ENCODE results near the gene LRRC47. TPM values are rescaled to one million over a fixed set of nuclear protein-coding genes. Genes with fewer than 3 reads are reported as not detected.
A peak's percentile ranks its signal among the peaks of the same experiment; 100 is the strongest.

The LRRC47 gene
- 21.4 TPM for polyA plus RNA-seq

- H3K36me3 Mint-ChIP-seq = peaks cover 2% of the 10 kb centered on the region
- peak within 1 kb of the TSS; percentile 92 to 99 (median 96) for H3K4me3 Mint-ChIP-seq
- peak within 1 kb of the TSS; percentile 70 to 97 (median 94) for H3K27ac Mint-ChIP-seq
- peaks cover 0 to 5% (median 0%) of the 10 kb centered on the region in 3 donors for H3K9me3 Mint-ChIP-seq
- H3K27me3 Mint-ChIP-seq = peaks cover 12% of the 10 kb centered on the region
- peaks cover 14 to 29% (median 24%) of the 10 kb centered on the region in 3 donors for H3K4me1 Mint-ChIP-seq
These were observed at the start of gene LRRC47 for GRCh38 chr1:3796215-3797061. Gene LRRC47 (minus strand): TSS chr1:3796498. CDS start chr1:3796476, 22 bp downstream.

GRCh38 chr1:3842912-3843311, 46.6 kb upstream of the LRRC47 start:
- H3K4me3 Mint-ChIP-seq = peak overlapping the region in 2 of 4 donors; percentile 54 to 77

GRCh38 chr1:3841491-3841890, 45.2 kb upstream of the LRRC47 start:
- Mint-ChIP-seq H3K27me3 (no peaks in the 10 kb centered on the region), H3K27ac (no peak overlapping the region), H3K9me3 (peaks cover 0 to 6% (median 4%) of the 10 kb centered on the region in 3 donors), H3K36me3 (peaks cover 29% of the 10 kb centered on the region), H3K4me3 (no peak overlapping the region), H3K4me1 (peaks cover 0 to 5% (median 0%) of the 10 kb centered on the region in 3 donors)

More at GRCh38 chr1:3842912-3843311, 46.6 kb upstream of the LRRC47 start:
- Mint-ChIP-seq H3K27ac (no peak overlapping the region), H3K4me1 (peaks cover 0 to 5% (median 0%) of the 10 kb centered on the region in 3 donors), H3K9me3 (peaks cover 0 to 2% (median 0%) of the 10 kb centered on the region in 3 donors), H3K36me3 (peaks cover 23% of the 10 kb centered on the region), H3K27me3 (no peaks in the 10 kb centered on the region)

GRCh38 chr1:3838788-3839187, 42.5 kb upstream of the LRRC47 start:
- H3K27ac Mint-ChIP-seq = peak overlapping the region in 1 of 3 donors; percentile 42
- peaks cover 0 to 5% (median 0%) of the 10 kb centered on the region in 3 donors for H3K4me1 Mint-ChIP-seq
- no peaks in the 10 kb centered on the region for H3K27me3 Mint-ChIP-seq
- peaks cover 0 to 6% (median 4%) of the 10 kb centered on the region in 3 donors for H3K9me3 Mint-ChIP-seq
- H3K36me3 Mint-ChIP-seq = peaks cover 27% of the 10 kb centered on the region
- H3K4me3 Mint-ChIP-seq = no peak overlapping the region

GRCh38 chr1:3837685-3838084, 41.4 kb upstream of the LRRC47 start:
- Mint-ChIP-seq H3K9me3 (peaks cover 0 to 6% (median 4%) of the 10 kb centered on the region in 3 donors), H3K27me3 (no peaks in the 10 kb centered on the region), H3K4me3 (no peak overlapping the region), H3K36me3 (peaks cover 27% of the 10 kb centered on the region), H3K27ac (no peak overlapping the region), H3K4me1 (peaks cover 0 to 5% (median 0%) of the 10 kb centered on the region in 3 donors)

GRCh38 chr1:3837200-3837599, 40.9 kb upstream of the LRRC47 start:
- H3K9me3 Mint-ChIP-seq = peaks cover 0 to 6% (median 4%) of the 10 kb centered on the region in 3 donors
- H3K4me3 Mint-ChIP-seq = no peak overlapping the region
- H3K36me3 Mint-ChIP-seq = peaks cover 26% of the 10 kb centered on the region
- no peak overlapping the region for H3K27ac Mint-ChIP-seq
- no peaks in the 10 kb centered on the region for H3K27me3 Mint-ChIP-seq
- peaks cover 0 to 5% (median 0%) of the 10 kb centered on the region in 3 donors for H3K4me1 Mint-ChIP-seq

- H3K4me3 Mint-ChIP-seq = peak overlapping the region in 1 of 4 donors; percentile 56
- H3K27ac Mint-ChIP-seq = no peak overlapping the region
- peaks cover 26% of the 10 kb centered on the region for H3K36me3 Mint-ChIP-seq
- peaks cover 0 to 6% (median 4%) of the 10 kb centered on the region in 3 donors for H3K9me3 Mint-ChIP-seq
- no peaks in the 10 kb centered on the region for H3K27me3 Mint-ChIP-seq
- H3K4me1 Mint-ChIP-seq = peaks cover 0 to 5% (median 0%) of the 10 kb centered on the region in 3 donors
These were observed 40.1 kb upstream of the LRRC47 start for GRCh38 chr1:3836421-3836820.

- Mint-ChIP-seq H3K4me1 (peaks cover 0 to 2% (median 0%) of the 10 kb centered on the region in 3 donors), H3K36me3 (peaks cover 21% of the 10 kb centered on the region), H3K9me3 (peaks cover 0 to 6% (median 4%) of the 10 kb centered on the region in 3 donors), H3K27me3 (no peaks in the 10 kb centered on the region), H3K27ac (no peak overlapping the region), H3K4me3 (no peak overlapping the region)
These were observed 38.4 kb upstream of the LRRC47 start for GRCh38 chr1:3834701-3835100.

- H3K36me3 Mint-ChIP-seq = peaks cover 9% of the 10 kb centered on the region
- H3K27ac Mint-ChIP-seq = no peak overlapping the region
These were observed 35.4 kb upstream of the LRRC47 start for GRCh38 chr1:3831689-3832088.

GRCh38 chr1:3828391-3828790, 32.1 kb upstream of the LRRC47 start:
- H3K4me1 Mint-ChIP-seq = no peaks in the 10 kb centered on the region
- no peak overlapping the region for H3K4me3 Mint-ChIP-seq
- no peaks in the 10 kb centered on the region for H3K9me3 Mint-ChIP-seq
- H3K36me3 Mint-ChIP-seq = peaks cover 8% of the 10 kb centered on the region
- H3K27me3 Mint-ChIP-seq = no peaks in the 10 kb centered on the region
- H3K27ac Mint-ChIP-seq = no peak overlapping the region

More at GRCh38 chr1:3831689-3832088, 35.4 kb upstream of the LRRC47 start:
- no peaks in the 10 kb centered on the region for H3K4me1 Mint-ChIP-seq
- no peak overlapping the region for H3K4me3 Mint-ChIP-seq
- no peaks in the 10 kb centered on the region for H3K9me3 Mint-ChIP-seq
- no peaks in the 10 kb centered on the region for H3K27me3 Mint-ChIP-seq

- Mint-ChIP-seq H3K27me3 (no peaks in the 10 kb centered on the region), H3K36me3 (peaks cover 10% of the 10 kb centered on the region), H3K4me3 (no peak overlapping the region), H3K27ac (no peak overlapping the region), H3K9me3 (no peaks in the 10 kb centered on the region), H3K4me1 (no peaks in the 10 kb centered on the region)
These were observed 31.6 kb upstream of the LRRC47 start for GRCh38 chr1:3827813-3828307.

- Mint-ChIP-seq H3K27me3 (no peaks in the 10 kb centered on the region), H3K27ac (no peak overlapping the region), H3K36me3 (peaks cover 10% of the 10 kb centered on the region), H3K9me3 (no peaks in the 10 kb centered on the region), H3K4me3 (no peak overlapping the region), H3K4me1 (peaks cover 0 to 1% (median 0%) of the 10 kb centered on the region in 3 donors)
These were observed 29.1 kb upstream of the LRRC47 start for GRCh38 chr1:3825356-3825755.

- Mint-ChIP-seq H3K4me3 (no peak overlapping the region), H3K27me3 (no peaks in the 10 kb centered on the region), H3K9me3 (no peaks in the 10 kb centered on the region), H3K27ac (no peak overlapping the region), H3K4me1 (peaks cover 0 to 1% (median 0%) of the 10 kb centered on the region in 3 donors), H3K36me3 (peaks cover 9% of the 10 kb centered on the region)
These were observed 28.4 kb upstream of the LRRC47 start for GRCh38 chr1:3824650-3825049.

GRCh38 chr1:3822421-3822820, 26.1 kb upstream of the LRRC47 start:
- H3K4me3 Mint-ChIP-seq = no peak overlapping the region
- no peaks in the 10 kb centered on the region for H3K27me3 Mint-ChIP-seq
- peaks cover 2% of the 10 kb centered on the region for H3K36me3 Mint-ChIP-seq
- H3K27ac Mint-ChIP-seq = no peak overlapping the region
- H3K9me3 Mint-ChIP-seq = no peaks in the 10 kb centered on the region
- H3K4me1 Mint-ChIP-seq = peaks cover 0 to 1% (median 0%) of the 10 kb centered on the region in 3 donors

- H3K4me1 Mint-ChIP-seq = peaks cover 0 to 1% (median 0%) of the 10 kb centered on the region in 3 donors
- H3K9me3 Mint-ChIP-seq = no peaks in the 10 kb centered on the region
- H3K27ac Mint-ChIP-seq = no peak overlapping the region
- peaks cover 2% of the 10 kb centered on the region for H3K36me3 Mint-ChIP-seq
- no peak overlapping the region for H3K4me3 Mint-ChIP-seq
- H3K27me3 Mint-ChIP-seq = no peaks in the 10 kb centered on the region
These were observed 25.6 kb upstream of the LRRC47 start for GRCh38 chr1:3821908-3822307.
